A549 (cell line): Measurements from ENCODE around the gene CASP7. TPM values are rescaled to one million over a fixed set of nuclear protein-coding genes. Genes with fewer than 3 reads are reported as not detected.

ENCODE experiments used
- ATAC-seq, 2 experiments: fragments of 200-7000 bp in 1 of 2; fragments of >200 bp in 1 of 2; cut with Nextera tagmentation in 1 of 2; cut with Tn5 transposase in 1 of 2; 3 replicates each; pipeline versions ENCODE4 v1.8.0 to v1.9.1; 2018 to 2020; ENCODE audit warnings: mild to moderate bottlenecking in 1 of 2, moderate library complexity in 1 of 2
- CTCF ChIA-PET: fragments of 300-600 bp; sonication (Branson Sonifier 250); formaldehyde crosslinking; extraction: SDS; loops from one replicate; lab custom pipeline; 2021; ENCODE audit warnings: antibody characterized with exemption, inconsistent platforms; lab: Yijun Ruan, JAX
- POLR2A ChIA-PET: fragments of 350-600 bp; formaldehyde crosslinking; extraction: SDS; loops from one replicate; lab custom pipeline; 2021; ENCODE audit warnings: antibody characterized with exemption, inconsistent platforms; lab: Yijun Ruan, JAX
- DNase-seq, 2 experiments: peaks; one replicate each; pipeline versions ENCODE4 v3.0.0 to v3.0.0-alpha.2; 2011 to 2016; ENCODE audit warnings: low read depth in 1 of 2, low spot score in 1 of 2
- FAIRE-seq: peaks from 2 replicates; lab custom pipeline; 2011; peaks lifted over from hg19 to GRCh38; lab: Jason Lieb, UNC
- H3K27ac ChIP-seq, 2 experiments: fragments of >200 bp; sonication (Bioruptor Twin); formaldehyde crosslinking; 3 replicates each; pipeline ENCODE4 v1.5.1; 2016 to 2017
- H3K4me1 ChIP-seq: fragments of >200 bp; sonication (Bioruptor Twin); formaldehyde crosslinking; 3 replicates; pipeline ENCODE4 v1.6.1; 2016
- H3K4me2 ChIP-seq: fragments of >200 bp; sonication (Bioruptor Twin); formaldehyde crosslinking; 3 replicates; pipeline ENCODE4 v1.6.1; 2016
- H3K4me3 ChIP-seq: fragments of >200 bp; sonication (Bioruptor Twin); formaldehyde crosslinking; 3 replicates; pipeline ENCODE4 v1.5.1; 2016
- H3K9me3 ChIP-seq: fragments of >200 bp; sonication (Bioruptor Twin); formaldehyde crosslinking; 3 replicates; pipeline ENCODE4 v1.6.1; 2016
- CBX2 ChIP-seq: fragments of 200-600 bp; sonication (generic); IDR thresholded peaks from 2 replicates; pipeline ENCODE4 v1.6.1; 2016; ENCODE audit warnings: low read depth, mild to moderate bottlenecking, borderline replicate concordance
- CHD4 ChIP-seq: fragments of 200-600 bp; sonication (generic); IDR thresholded peaks from 2 replicates; pipeline ENCODE4 v1.6.1; 2016; ENCODE audit warnings: antibody characterized with exemption, mild to moderate bottlenecking, borderline replicate concordance
- E2F6 ChIP-seq: IDR thresholded peaks from 2 replicates; pipeline ENCODE4 v1.6.1; 2012; ENCODE audit warnings: low read depth, borderline replicate concordance
- EHMT2 ChIP-seq: fragments of 200-600 bp; sonication (generic); IDR thresholded peaks from 2 replicates; pipeline ENCODE4 v1.6.1; 2016; ENCODE audit warnings: antibody characterized with exemption, low read depth, mild to moderate bottlenecking, moderate library complexity
- ELK1 ChIP-seq: fragments of 150-350 bp; IDR thresholded peaks from 2 replicates; pipeline ENCODE4 v1.6.1; 2014; ENCODE audit warnings: low read depth, mild to moderate bottlenecking, low read length
- EP300 ChIP-seq, 2 experiments: fragments of >200 bp; sonication (Bioruptor Twin); formaldehyde crosslinking; IDR thresholded peaks; 2 replicates in 1 of 2; 3 replicates in 1 of 2; pipeline ENCODE4 v1.6.1; 2016 to 2017
- ESRRA ChIP-seq: fragments of 150-350 bp; IDR thresholded peaks from 2 replicates; pipeline ENCODE4 v1.6.1; 2014; ENCODE audit warnings: mild to moderate bottlenecking, low read length, borderline replicate concordance
- FOSB ChIP-seq: fragments of 250-450 bp; sonication (Bioruptor Pico); IDR thresholded peaks from 2 replicates; pipeline ENCODE4 v1.5.0; 2020; ENCODE audit warnings: mild to moderate bottlenecking, moderate library complexity
- HES2 ChIP-seq: fragments of >200 bp; sonication (Bioruptor Twin); formaldehyde crosslinking; IDR thresholded peaks from 2 replicates; pipeline ENCODE4 v1.6.1; 2016
- HEYL ChIP-seq: fragments of 250-450 bp; sonication (Bioruptor Pico); IDR thresholded peaks from 2 replicates; pipeline ENCODE4 v1.8.0; 2021; ENCODE audit warnings: mild to moderate bottlenecking, moderate library complexity
- HOXA7 ChIP-seq: fragments of 250-450 bp; sonication (Bioruptor Pico); IDR thresholded peaks from 2 replicates; pipeline ENCODE4 v1.5.0; 2020; ENCODE audit warnings: mild to moderate bottlenecking, moderate library complexity
- JUNB ChIP-seq: fragments of >200 bp; sonication (Bioruptor Twin); formaldehyde crosslinking; IDR thresholded peaks from 2 replicates; pipeline ENCODE4 v1.6.1; 2016
- KDM5A ChIP-seq: fragments of 200-600 bp; sonication (generic); IDR thresholded peaks from 2 replicates; pipeline ENCODE4 v1.6.1; 2016; ENCODE audit warnings: antibody characterized with exemption, mild to moderate bottlenecking
- MYC ChIP-seq: IDR thresholded peaks from 2 replicates; pipeline ENCODE4 v1.6.1; 2012; ENCODE audit warnings: mild to moderate bottlenecking, inconsistent platforms, low read length, improper control_type of control experiment, borderline replicate concordance
- NFE2L2 ChIP-seq: fragments of 150-350 bp; conservative IDR thresholded peaks from 2 replicates; pipeline ENCODE4 v1.6.1; 2014; ENCODE audit warnings: low read length
- NPAS2 ChIP-seq: fragments of 250-450 bp; sonication (Bioruptor Pico); IDR thresholded peaks from 2 replicates; pipeline ENCODE4 v1.8.0; 2022; ENCODE audit warnings: mild to moderate bottlenecking, moderate library complexity, borderline replicate concordance
- NR3C1 ChIP-seq: fragments of >200 bp; sonication (Bioruptor Twin); formaldehyde crosslinking; IDR thresholded peaks from 3 replicates; pipeline ENCODE4 v1.6.1; 2017
- RAD21 ChIP-seq, 2 experiments: fragments of >200 bp in 1 of 2; sonication (Bioruptor Twin) in 1 of 2; formaldehyde crosslinking in 1 of 2; IDR thresholded peaks in 1 of 2; conservative IDR thresholded peaks in 1 of 2; 2 replicates in 1 of 2; 3 replicates in 1 of 2; pipeline ENCODE4 v1.6.1; 2012 to 2018; ENCODE audit warnings: inconsistent platforms in 1 of 2
- REST ChIP-seq: fragments of 200-600 bp; sonication (generic); IDR thresholded peaks from 2 replicates; pipeline ENCODE4 v1.6.1; 2016; ENCODE audit warnings: antibody characterized with exemption, mild to moderate bottlenecking, moderate library complexity
- RNF2 ChIP-seq: fragments of 200-600 bp; sonication (generic); IDR thresholded peaks from 2 replicates; pipeline ENCODE4 v1.6.1; 2016; ENCODE audit warnings: low read depth, mild to moderate bottlenecking, antibody characterized with exemption, moderate library complexity, borderline replicate concordance
- SMC3 ChIP-seq: fragments of >200 bp; sonication (Bioruptor Twin); formaldehyde crosslinking; IDR thresholded peaks from 3 replicates; pipeline ENCODE4 v1.6.1; 2018; ENCODE audit warnings: inconsistent platforms
- TP53 ChIP-seq: fragments of 250-450 bp; sonication (Bioruptor Pico); IDR thresholded peaks from 2 replicates; pipeline ENCODE4 v1.5.0; 2021; ENCODE audit warnings: mild to moderate bottlenecking, moderate library complexity
- ZFP36 ChIP-seq: fragments of 450-650 bp; IDR thresholded peaks from 2 replicates; pipeline ENCODE4 v1.6.1; 2014; ENCODE audit warnings: borderline replicate concordance; ENCODE audit not compliant: partially characterized antibody
- ZSCAN20 ChIP-seq: fragments of 250-450 bp; sonication (Bioruptor Pico); IDR thresholded peaks from 2 replicates; pipeline ENCODE4 v1.8.0; 2022; ENCODE audit warnings: mild to moderate bottlenecking, moderate library complexity
- WGBS: methylation state at CpG from one replicate; pipeline ENCODE4 v1.1.6; 2017; ENCODE audit errors: missing lambda C conversion rate; 5-methylcytosine and 5-hydroxymethylcytosine counted together
- polyA plus RNA-seq, 4 experiments: library from polyadenylated mRNA; depleted of rRNA in 3 of 4; stranded (reverse); fragments of >200 nt; fragmentation: RNase III in 1 of 4; extraction: RNeasy Plus Mini Kit Qiagen cat#74134 plus additional on column Dnase treatment in 1 of 4; gene quantifications; 2 replicates in 3 of 4; 3 replicates in 1 of 4; pipeline ENCODE4 v1.2.3, GENCODE V29; 2011 to 2017

CASP7 gene
- polyA plus RNA-seq, 2 of the 4 experiments (the other 2 are of a cell fraction), result 22.6 to 29.7 TPM

GRCh38 chr10:113708640-113709039 is 28.9 kb downstream of the CASP7 start:
- ChIA-PET POLR2A (no interaction called here), CTCF (interaction anchor here (0.9 to 6.3 kb wide), 5 partner anchors 11 to 402 kb away, joined by 3 to 59 read pairs (median 3); no protein-coding TSS in a partner anchor)
- peaks cover 28% of the 10 kb centered on the region for H3K4me1 ChIP-seq
- WGBS, result 89% methylated on average over 6 of the region's 6 CpGs
- no peak for DNase-seq
- FAIRE-seq, result no peak
- no peak for ATAC-seq
- H3K27ac ChIP-seq, result peak overlapping the region in 1 of 2 experiments; percentile 72; a peak in 3 of 6 replicates
- peak overlapping the region; percentile 52; the same call in 2 of the 3 replicates for H3K4me2 ChIP-seq
- TF ChIP-seq TP53 (no peak), E2F6 (no peak), RNF2 (no peak), ESRRA (no peak), REST (no peak), HEYL (CRISPR knock-in tag) (no peak), NFE2L2 (no peak), RAD21 (conservative IDR thresholded peaks at IDR 0.05 in 1 of 2, IDR thresholded peaks at IDR 0.05 in 1 of 2) (no peak), CHD4 (no peak), EHMT2 (no peak), MYC (no peak), HES2 (no peak), NPAS2 (no peak), SMC3 (no peak)
- no peak overlapping the region for H3K4me3 ChIP-seq
- H3K9me3 ChIP-seq, result no peaks in the 10 kb centered on the region

- Histone ChIP-seq H3K4me1 (peaks cover 28% of the 10 kb centered on the region), H3K27ac (peak overlapping the region; percentile 14 to 72; a peak in 4 of 6 replicates), H3K4me3 (no peak overlapping the region), H3K9me3 (no peaks in the 10 kb centered on the region), H3K4me2 (peak overlapping the region; percentile 52)
- ATAC-seq (peak; percentile 40 to 48; a peak in 5 of 6 replicates), DNase-seq (peak in 1 of 2 experiments; percentile 7), FAIRE-seq (no peak)
- ChIA-PET POLR2A (interaction anchor here (0.6 kb wide), 1 partner anchor 40 kb away, joined by 4 read pairs; no protein-coding TSS in a partner anchor), CTCF (interaction anchor here (0.6 to 6.3 kb wide), 8 partner anchors 10 to 465 kb away, joined by 3 to 59 read pairs (median 3); no protein-coding TSS in a partner anchor)
- 37% methylated on average over 8 of the region's 8 CpGs for WGBS
- TF ChIP-seq HOXA7, result no peak
- TF ChIP-seq TP53, result no peak
- no peak for TF ChIP-seq KDM5A
- TF ChIP-seq E2F6, result no peak
- TF ChIP-seq ZFP36, result no peak
- no peak for TF ChIP-seq NR3C1
- TF ChIP-seq JUNB, result no peak
- no peak for TF ChIP-seq ZSCAN20 (CRISPR knock-in tag)
- no peak for TF ChIP-seq SMC3
- no peak for TF ChIP-seq ELK1
- no peak for TF ChIP-seq REST
- no peak for TF ChIP-seq EP300 (IDR thresholded peaks at IDR 0.05)
- no peak for TF ChIP-seq CBX2
- TF ChIP-seq FOSB (CRISPR knock-in tag), result no peak
- no peak for TF ChIP-seq ESRRA
Observed at GRCh38 chr10:113709221-113709838, 29.6 kb downstream of the CASP7 start.
